ENCODE results near the gene RFX3.

RFX3 gene

DNA sequence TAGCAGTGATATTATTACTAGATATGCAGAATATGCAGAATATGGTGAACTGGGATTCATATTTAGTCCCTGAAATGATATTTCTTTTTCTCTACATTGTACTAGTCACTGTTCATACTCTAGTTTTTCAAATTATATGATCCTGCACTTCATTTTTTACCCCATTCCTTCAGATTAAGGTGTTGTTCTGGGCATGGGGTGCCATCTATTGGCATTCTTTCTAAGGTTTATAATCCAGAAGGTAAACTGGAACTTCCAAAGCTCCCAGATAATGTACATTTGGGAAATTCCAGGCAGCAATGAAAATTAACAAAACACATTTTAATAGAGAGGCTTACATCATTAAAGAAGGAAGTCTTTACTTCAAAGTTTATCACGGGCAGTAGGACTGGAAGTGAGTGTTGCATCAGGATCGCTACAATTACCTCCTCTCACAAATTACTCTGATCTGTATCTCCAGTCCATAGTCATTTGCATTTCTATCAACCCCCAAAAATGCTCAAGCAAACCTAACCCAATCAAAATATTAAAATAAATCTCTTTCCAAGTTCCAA is 12.5 kb downstream of the RFX3 start:
- DNase-seq = no peak

GRCh38 chr9:3511551-3511950 is 14.2 kb downstream of the RFX3 start:
- DNase-seq = no peak

DNA sequence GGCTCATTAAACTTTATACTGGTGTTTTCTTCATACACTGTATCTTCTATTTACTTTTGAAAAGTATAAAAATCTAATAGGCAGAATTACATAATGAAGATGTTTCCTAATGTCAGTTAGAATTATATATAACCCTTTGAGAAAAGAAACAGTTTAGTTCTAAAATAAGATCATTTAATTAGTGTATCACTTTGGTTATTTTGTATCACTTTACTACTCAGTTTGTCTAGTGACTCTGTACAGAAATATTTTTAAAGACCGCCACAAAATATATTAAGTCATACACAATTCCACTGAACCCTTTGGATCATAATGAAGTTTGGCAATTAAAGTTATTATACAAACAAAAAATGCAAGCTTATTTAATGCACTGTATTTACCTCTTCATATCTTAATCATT is 15.0 kb downstream of the RFX3 start:
- no peak for DNase-seq

GRCh38 chr9:3509926-3510325 is 15.9 kb downstream of the RFX3 start:
- no peak for DNase-seq

DNA sequence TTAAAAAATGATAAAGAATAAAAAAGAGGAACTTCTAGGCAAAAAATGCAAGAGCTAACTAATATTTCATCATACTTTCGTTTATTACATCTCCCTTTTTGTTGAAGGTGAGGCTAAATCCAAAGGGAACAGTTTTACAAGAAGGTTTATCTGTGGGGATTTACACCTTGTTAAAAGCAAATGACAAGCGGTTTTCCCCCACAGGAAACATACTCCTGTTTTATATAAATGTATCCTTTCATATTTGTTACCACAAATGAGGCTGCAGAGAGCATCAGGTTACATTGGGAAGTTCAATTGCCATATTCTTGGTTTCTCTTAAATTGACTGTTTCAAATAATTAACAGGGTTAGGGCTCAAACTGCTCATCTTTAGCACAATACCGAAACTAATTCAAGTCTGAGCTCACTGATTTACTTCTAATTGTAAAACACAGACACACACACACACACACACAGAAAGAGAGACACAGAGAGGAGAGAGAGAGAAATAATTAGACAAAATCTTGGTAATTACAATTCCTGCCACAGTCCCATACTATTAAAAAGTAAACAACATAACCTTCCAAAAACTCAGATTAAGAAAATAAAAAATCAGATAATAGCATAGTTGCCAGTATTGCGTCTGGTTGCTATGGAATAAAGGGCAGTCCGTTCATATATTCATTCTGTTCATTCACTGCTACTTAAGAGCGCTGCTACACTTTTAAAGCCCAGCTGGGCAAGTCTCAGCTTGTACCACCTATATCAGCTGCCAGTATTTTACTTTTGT is 17.1 kb downstream of the RFX3 start:
- DNase-seq = no peak

DNA sequence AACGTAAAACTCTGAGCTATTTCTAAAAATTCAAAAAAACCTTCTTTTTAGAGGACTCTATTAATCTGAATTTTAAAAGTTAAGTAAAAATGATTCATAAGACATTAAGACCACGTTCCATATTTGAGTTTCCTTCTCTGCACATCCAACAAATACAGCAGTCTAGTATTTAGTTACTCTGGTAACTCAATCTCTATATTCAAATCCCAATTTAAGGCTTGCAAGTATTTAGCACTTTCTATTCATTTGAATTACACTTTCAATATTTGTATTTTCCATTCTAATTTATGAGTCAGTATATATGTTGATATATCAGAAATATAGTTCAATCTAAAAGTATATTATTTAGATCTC is 17.7 kb downstream of the RFX3 start:
- no peak for DNase-seq

- no peak for DNase-seq
Measured at GRCh38 chr9:3507395-3508077, 18.3 kb downstream of the RFX3 start.

- no peak for DNase-seq
Measured at GRCh38 chr9:3506164-3506563, 19.6 kb downstream of the RFX3 start.

GRCh38 chr9:3502560-3503398 is 23.0 kb downstream of the RFX3 start:
- no peak for DNase-seq

GRCh38 chr9:3500044-3500443 is 25.8 kb downstream of the RFX3 start:
- no peak for DNase-seq

- no peak for DNase-seq
Measured at GRCh38 chr9:3498691-3499090, 27.1 kb downstream of the RFX3 start.

DNA sequence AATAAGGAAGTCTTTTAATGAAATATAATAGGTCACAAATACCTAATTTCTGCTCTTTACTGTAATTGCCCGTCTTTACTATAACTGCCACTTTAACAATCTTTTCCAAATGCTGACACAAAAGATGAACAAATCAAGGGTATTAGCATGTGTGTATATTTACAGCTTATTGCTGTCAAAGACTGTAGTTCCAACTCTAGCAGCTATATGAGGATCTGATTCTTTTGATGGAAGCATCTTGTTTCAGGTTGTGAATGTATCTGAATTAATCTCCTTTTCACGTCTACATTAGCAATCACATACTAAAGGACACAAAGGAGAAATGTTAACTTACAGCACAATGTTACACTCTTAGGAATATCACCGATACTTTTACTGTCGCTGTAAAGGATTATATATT is 27.9 kb downstream of the RFX3 start:
- no peak for DNase-seq

- DNase-seq = no peak
Measured at GRCh38 chr9:3497401-3497800, 28.4 kb downstream of the RFX3 start.

GRCh38 chr9:3495855-3496254 is 29.9 kb downstream of the RFX3 start:
- no peak for DNase-seq

DNA sequence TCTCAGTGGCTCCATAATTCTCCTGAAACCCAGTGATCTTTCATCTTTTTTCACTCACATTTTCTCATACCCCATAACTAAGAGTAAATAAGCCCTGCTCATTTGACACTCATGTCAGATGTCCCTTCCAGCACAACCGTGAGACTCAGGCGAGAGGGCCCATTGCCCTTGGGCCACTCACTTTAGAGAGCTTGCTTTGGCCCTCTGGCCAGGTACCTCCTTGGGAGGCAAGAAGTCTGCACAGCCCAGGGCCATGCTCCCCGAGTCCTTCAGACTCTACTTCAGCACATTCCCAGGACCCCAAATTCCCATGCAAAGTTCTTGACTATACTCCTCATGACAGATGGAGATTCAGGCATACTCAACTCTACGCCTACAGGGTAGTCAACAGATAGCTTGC is 33.6 kb downstream of the RFX3 start:
- DNase-seq = no peak

DNA sequence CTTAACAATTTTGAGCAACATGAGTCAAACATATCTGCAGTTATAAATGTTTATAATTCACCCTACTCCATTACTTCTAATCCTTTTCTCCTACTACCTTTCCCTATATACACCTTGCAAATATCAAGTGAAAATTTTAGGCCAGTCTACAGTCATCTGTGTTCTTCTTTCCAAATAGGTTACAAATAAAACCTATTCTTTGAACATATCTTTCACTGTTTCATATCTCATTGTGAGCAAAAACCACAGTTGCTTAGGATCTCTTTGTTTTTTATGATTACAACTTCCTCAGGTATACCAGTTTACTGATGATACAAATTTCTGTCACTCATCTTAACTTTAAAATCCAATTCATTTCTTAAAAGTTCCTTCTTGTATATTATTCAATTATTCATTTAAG is 34.4 kb downstream of the RFX3 start:
- DNase-seq = no peak

DNA sequence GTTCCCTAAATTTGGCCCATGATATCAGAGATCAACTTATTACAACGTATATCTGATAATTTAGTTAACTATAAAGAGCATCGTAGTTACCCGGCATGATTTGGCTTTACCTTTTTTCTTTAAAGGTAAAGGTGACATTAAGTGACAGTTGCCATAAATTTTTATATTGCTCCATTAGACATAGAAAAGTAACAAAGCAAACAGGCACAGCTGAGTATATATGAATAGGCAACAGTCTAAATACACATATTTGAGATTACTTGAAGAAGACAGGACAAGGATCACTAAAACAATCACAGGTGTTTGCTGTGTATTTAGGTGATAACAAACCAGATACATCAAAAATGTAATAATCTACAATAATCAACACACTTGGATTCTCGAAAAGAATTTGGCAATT is 34.8 kb downstream of the RFX3 start:
- no peak for DNase-seq

GRCh38 chr9:3482578-3482977 is 43.2 kb downstream of the RFX3 start:
- no peak for DNase-seq

DNA sequence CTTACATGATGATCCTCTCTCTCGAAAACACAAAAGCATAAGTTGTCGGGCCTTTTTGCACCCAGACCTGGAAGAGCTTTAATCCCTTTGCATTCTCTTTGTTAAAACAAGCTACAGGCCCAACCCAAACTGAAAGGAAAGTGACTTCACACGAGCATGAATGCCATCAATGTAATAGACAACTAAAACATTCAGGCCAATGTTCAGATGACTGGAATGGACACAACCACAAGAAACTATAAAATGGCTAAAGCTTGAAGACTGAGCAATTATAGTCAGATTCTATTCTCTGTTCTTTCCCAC is 45.5 kb downstream of the RFX3 start:
- DNase-seq = no peak

DNA sequence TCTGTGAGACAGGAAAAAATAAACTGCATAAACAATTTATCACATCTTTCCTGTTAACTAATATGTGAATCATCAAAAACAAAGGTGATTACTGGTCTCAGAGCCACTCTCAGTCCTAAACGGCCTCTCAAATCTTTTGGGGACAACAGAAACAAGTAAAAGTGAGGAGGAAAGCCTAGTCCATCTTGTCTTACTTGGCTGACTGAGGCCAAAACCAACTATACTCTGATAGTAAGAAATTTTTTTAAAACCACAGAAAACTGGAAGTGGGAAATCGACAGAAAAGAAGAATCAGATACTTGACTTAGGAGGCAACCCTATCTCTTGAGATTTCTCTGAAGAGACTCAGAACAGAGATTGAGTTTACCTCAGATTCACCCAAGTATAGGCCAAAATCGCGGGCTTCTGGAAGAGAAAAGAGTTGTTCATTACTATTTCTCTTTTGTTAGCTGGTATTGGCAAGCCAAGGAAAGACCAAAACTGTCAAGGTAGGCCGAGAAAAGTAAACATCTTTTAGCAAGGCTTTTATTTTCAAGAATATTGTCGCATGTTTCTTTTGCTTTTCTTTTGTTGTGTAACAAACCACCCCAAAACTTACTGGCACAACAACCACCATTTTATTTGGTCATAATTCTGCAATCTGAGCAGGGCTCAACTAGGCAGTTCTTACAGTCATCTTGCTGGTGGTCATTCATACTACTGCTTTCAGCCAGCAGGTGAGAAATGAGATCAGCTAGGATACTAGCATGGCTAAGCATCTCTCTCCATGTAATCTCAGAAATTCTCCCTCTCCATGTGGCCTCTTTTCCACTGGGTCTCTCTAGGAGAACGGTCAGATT is 46.1 kb downstream of the RFX3 start:
- no peak for DNase-seq

DNA sequence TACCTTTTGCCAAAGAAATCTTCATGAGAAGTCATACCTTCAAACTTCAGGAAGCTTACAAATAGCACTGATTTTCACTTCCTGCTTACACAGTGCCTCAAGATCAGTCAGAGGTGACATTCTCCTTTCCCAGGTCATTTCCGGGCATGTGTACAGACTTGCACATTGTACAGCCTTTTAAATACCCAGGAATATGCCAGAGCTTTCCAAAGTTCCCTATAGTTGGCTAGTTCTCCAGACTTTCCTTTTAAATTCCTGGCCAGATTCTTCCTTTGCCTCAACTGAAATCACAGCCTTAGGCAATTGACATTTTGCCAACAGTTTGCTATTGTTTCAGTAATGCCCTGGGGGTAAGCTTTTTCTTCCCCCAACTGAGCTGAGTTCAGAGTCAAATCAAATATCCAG is 47.2 kb downstream of the RFX3 start:
- no peak for DNase-seq

- DNase-seq = no peak
Measured at GRCh38 chr9:3477236-3477834, 48.5 kb downstream of the RFX3 start.
